BJ (cell line): Measurements from ENCODE around the gene MYL11. TPM values are rescaled to one million over a fixed set of nuclear protein-coding genes. Genes with fewer than 3 reads are reported as not detected.

ENCODE experiments used
- CTCF ChIA-PET: fragments of 350-600 bp; formaldehyde crosslinking; extraction: SDS; loops from one replicate; lab custom pipeline; 2021; ENCODE audit warnings: antibody characterized with exemption, inconsistent platforms; lab: Yijun Ruan, JAX
- POLR2A ChIA-PET: fragments of 300-600 bp; sonication (Branson Sonifier 250); formaldehyde crosslinking; extraction: SDS; loops from one replicate; lab custom pipeline; 2021; ENCODE audit warnings: antibody characterized with exemption; lab: Charles Lee
- DNase-seq: peaks from one replicate; pipeline ENCODE4 v3.0.0-alpha.2; 2011; ENCODE audit warnings: low read depth
- H3K27me3 ChIP-seq: 2 replicates; pipeline ENCODE4 v1.6.0; 2011; ENCODE audit warnings: low read length; ENCODE audit not compliant: control insufficient read depth, insufficient read depth
- H3K36me3 ChIP-seq: 2 replicates; pipeline ENCODE4 v1.5.1; 2011; ENCODE audit warnings: low read length; ENCODE audit not compliant: control insufficient read depth, insufficient read depth
- H3K4me3 ChIP-seq: 2 replicates; pipeline ENCODE4 v1.5.1; 2011; ENCODE audit warnings: low read depth, mild to moderate bottlenecking, control low read depth, low read length
- CTCF ChIP-seq: IDR thresholded peaks from 2 replicates; pipeline ENCODE4 v1.5.1; 2011; ENCODE audit warnings: low read depth, mild to moderate bottlenecking, control low read depth, inconsistent platforms, low read length, moderate library complexity; ENCODE audit not compliant: insufficient read depth
- polyA plus RNA-seq: library from polyadenylated mRNA; depleted of rRNA; stranded (reverse); fragments of >200 nt; gene quantifications from 2 replicates; pipeline ENCODE4 v1.2.3, GENCODE V29; 2011

Gene MYL11
- polyA plus RNA-seq, 1 experiment, result 0.69 TPM

GRCh38 chr16:30350134-30350871 lies 24.3 kb upstream of the MYL11 start:
- ChIA-PET CTCF (interaction anchor here (0.6 kb wide), 1 partner anchor 24 kb away, joined by 3 read pairs; no protein-coding TSS in a partner anchor), POLR2A (interaction anchor here (0.6 kb wide), 2 partner anchors 21 to 68 kb away, joined by 3 to 4 read pairs; no protein-coding TSS in a partner anchor)
- no peak for DNase-seq

GRCh38 chr16:30351001-30351441 lies 23.6 kb upstream of the MYL11 start:
- ChIA-PET CTCF (no interaction called here), POLR2A (no interaction called here)
- Histone ChIP-seq H3K36me3 (peaks cover 6% of the 10 kb centered on the region; the same call in 1 of the 2 replicates), H3K4me3 (no peak overlapping the region), H3K27me3 (no peaks in the 10 kb centered on the region)
- no peak for TF ChIP-seq CTCF
- no peak for DNase-seq

More at GRCh38 chr16:30350134-30350871, 24.3 kb upstream of the MYL11 start:
- no peak for TF ChIP-seq CTCF
- no peak overlapping the region for H3K4me3 ChIP-seq
- peaks cover 6% of the 10 kb centered on the region; the same call in 1 of the 2 replicates for H3K36me3 ChIP-seq
- H3K27me3 ChIP-seq, result no peaks in the 10 kb centered on the region

GRCh38 chr16:30351586-30352419 lies 22.8 kb upstream of the MYL11 start:
- Histone ChIP-seq H3K4me3 (no peak overlapping the region), H3K27me3 (no peaks in the 10 kb centered on the region), H3K36me3 (peaks cover 6% of the 10 kb centered on the region; the same call in 1 of the 2 replicates)
- ChIA-PET CTCF (no interaction called here), POLR2A (no interaction called here)
- no peak for TF ChIP-seq CTCF
- no peak for DNase-seq

GRCh38 chr16:30352488-30353401 lies 21.9 kb upstream of the MYL11 start:
- DNase-seq, result no peak
- Histone ChIP-seq H3K4me3 (no peak overlapping the region), H3K27me3 (no peaks in the 10 kb centered on the region), H3K36me3 (peaks cover 9% of the 10 kb centered on the region)
- TF ChIP-seq CTCF, result 0 out of 2 replicates have a peak, but pooled peaks have one; percentile 19
- POLR2A ChIA-PET, result no interaction called here
- CTCF ChIA-PET, result interaction anchor here (1.5 kb wide), 1 partner anchor 57 kb away, joined by 4 read pairs; no protein-coding TSS in a partner anchor
